ENCODE measurements around the gene NAGLU.

The NAGLU gene

GRCh38 chr17:42512246-42512645 lies 23.8 kb upstream of the NAGLU start:
- DNase-seq (ENCODE audit: low read depth): no peak
- TF ChIP-seq, protein P1, sequence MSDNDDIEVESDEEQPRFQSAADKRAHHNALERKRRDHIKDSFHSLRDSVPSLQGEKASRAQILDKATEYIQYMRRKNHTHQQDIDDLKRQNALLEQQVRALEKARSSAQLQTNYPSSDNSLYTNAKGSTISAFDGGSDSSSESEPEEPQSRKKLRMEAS (IDR thresholded peaks at IDR 0.05; ENCODE audit: low read depth, low read length): no peak
- TF ChIP-seq MYC (IDR thresholded peaks at IDR 0.05; ENCODE audit: low read depth, low read length) (no peak), POLR2A (IDR thresholded peaks at IDR 0.05; ENCODE audit: extremely low read depth, insufficient read length) (no peak)
- TF ChIP-seq, protein P2, sequence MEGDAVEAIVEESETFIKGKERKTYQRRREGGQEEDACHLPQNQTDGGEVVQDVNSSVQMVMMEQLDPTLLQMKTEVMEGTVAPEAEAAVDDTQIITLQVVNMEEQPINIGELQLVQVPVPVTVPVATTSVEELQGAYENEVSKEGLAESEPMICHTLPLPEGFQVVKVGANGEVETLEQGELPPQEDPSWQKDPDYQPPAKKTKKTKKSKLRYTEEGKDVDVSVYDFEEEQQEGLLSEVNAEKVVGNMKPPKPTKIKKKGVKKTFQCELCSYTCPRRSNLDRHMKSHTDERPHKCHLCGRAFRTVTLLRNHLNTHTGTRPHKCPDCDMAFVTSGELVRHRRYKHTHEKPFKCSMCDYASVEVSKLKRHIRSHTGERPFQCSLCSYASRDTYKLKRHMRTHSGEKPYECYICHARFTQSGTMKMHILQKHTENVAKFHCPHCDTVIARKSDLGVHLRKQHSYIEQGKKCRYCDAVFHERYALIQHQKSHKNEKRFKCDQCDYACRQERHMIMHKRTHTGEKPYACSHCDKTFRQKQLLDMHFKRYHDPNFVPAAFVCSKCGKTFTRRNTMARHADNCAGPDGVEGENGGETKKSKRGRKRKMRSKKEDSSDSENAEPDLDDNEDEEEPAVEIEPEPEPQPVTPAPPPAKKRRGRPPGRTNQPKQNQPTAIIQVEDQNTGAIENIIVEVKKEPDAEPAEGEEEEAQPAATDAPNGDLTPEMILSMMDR (IDR thresholded peaks at IDR 0.05; ENCODE audit: low read depth, low read length): no peak
- no peak overlapping the region for H3K4me3 ChIP-seq (ENCODE audit: low read depth, low read length)

GRCh38 chr17:42512733-42513251 lies 23.2 kb upstream of the NAGLU start:
- TF ChIP-seq, protein P2 (IDR thresholded peaks at IDR 0.05; ENCODE audit: low read depth, low read length): no peak
- TF ChIP-seq, protein P1 (IDR thresholded peaks at IDR 0.05; ENCODE audit: low read depth, low read length): no peak
- no peak for TF ChIP-seq POLR2A (IDR thresholded peaks at IDR 0.05; ENCODE audit: extremely low read depth, insufficient read length)
- no peak for TF ChIP-seq MYC (IDR thresholded peaks at IDR 0.05; ENCODE audit: low read depth, low read length)
- no peak overlapping the region for H3K4me3 ChIP-seq (ENCODE audit: low read depth, low read length)
- no peak for DNase-seq (ENCODE audit: low read depth)

- TF ChIP-seq MYC (IDR thresholded peaks at IDR 0.05; ENCODE audit: low read depth, low read length) (no peak), POLR2A (IDR thresholded peaks at IDR 0.05; ENCODE audit: extremely low read depth, insufficient read length) (no peak)
- TF ChIP-seq, protein P1 (IDR thresholded peaks at IDR 0.05; ENCODE audit: low read depth, low read length): no peak
- TF ChIP-seq, protein P2 (IDR thresholded peaks at IDR 0.05; ENCODE audit: low read depth, low read length): no peak
- DNase-seq (ENCODE audit: low read depth): no peak
- H3K4me3 ChIP-seq (ENCODE audit: low read depth, low read length): no peak overlapping the region
Observed at GRCh38 chr17:42513686-42514085, 22.4 kb upstream of the NAGLU start.

DNA sequence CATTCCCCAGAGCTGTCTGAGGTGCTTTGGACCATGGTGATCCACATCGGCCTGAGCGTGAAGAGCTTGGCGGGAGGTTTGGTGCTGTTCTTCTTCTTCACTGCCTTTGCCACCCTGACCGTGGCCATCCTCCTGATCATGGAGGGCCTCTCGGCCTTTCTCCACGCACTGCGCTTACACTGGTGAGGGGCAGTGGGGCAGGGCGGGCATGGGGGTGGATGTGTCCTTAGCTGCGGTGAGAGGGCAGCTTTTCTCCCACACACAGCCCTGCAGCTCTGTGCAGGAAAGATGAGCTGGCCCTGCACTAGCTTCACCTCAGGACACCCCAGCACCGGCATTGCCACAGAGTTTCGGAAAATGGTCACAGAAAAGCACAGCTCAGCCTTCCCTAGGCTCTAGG lies 21.8 kb upstream of the NAGLU start:
- no peak for DNase-seq (ENCODE audit: low read depth)
- TF ChIP-seq, protein P1 (IDR thresholded peaks at IDR 0.05; ENCODE audit: low read depth, low read length): no peak
- TF ChIP-seq, protein P2 (IDR thresholded peaks at IDR 0.05; ENCODE audit: low read depth, low read length): no peak
- TF ChIP-seq POLR2A (IDR thresholded peaks at IDR 0.05; ENCODE audit: extremely low read depth, insufficient read length): no peak
- TF ChIP-seq MYC (IDR thresholded peaks at IDR 0.05; ENCODE audit: low read depth, low read length): no peak
- H3K4me3 ChIP-seq (ENCODE audit: low read depth, low read length): no peak overlapping the region

DNA sequence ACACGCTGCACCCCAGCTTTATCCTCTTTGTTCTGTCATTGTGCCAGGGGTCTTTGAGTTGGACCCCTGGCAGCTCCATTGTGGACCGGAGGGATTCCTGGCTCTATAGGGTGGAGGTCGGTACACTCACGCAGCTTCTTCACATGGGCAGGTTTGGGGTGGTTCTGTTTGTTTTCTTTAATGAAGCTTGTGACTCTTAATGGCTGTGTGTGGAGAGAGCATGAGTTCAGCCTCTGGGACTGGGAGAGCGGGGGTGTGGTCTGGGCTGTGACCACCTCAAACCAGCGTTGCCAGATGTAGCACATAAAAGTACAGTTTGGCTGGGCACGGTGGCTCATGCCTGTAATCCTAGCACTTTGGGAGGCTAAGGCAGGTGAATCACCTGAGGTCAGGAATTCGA lies 21.2 kb upstream of the NAGLU start:
- DNase-seq (ENCODE audit: low read depth): no peak
- TF ChIP-seq, protein P2 (IDR thresholded peaks at IDR 0.05; ENCODE audit: low read depth, low read length): no peak
- TF ChIP-seq POLR2A (IDR thresholded peaks at IDR 0.05; ENCODE audit: extremely low read depth, insufficient read length): no peak
- no peak for TF ChIP-seq MYC (IDR thresholded peaks at IDR 0.05; ENCODE audit: low read depth, low read length)
- TF ChIP-seq, protein P1 (IDR thresholded peaks at IDR 0.05; ENCODE audit: low read depth, low read length): no peak
- H3K4me3 ChIP-seq (ENCODE audit: low read depth, low read length): no peak overlapping the region
